Muscle of back (tissue), 11 donors: Measurements from ENCODE around the gene OARD1. TPM values are rescaled to one million over a fixed set of nuclear protein-coding genes. Genes with fewer than 3 reads are reported as not detected.

ENCODE experiments used
- DNase-seq, 3 donors: peaks; one replicate each; pipeline versions ENCODE4 v3.0.0 to v3.0.0-alpha.2; 2013
- polyA plus RNA-seq, 10 donors: library from polyadenylated mRNA; unstranded; fragments of 120-200 nt; gene quantifications; one replicate each; pipeline ENCODE4 v1.2.1, GENCODE V29; 2013; ENCODE audit not compliant: insufficient read length in 10 of 10

Gene OARD1
- polyA plus RNA-seq, 10 donors = 14.3 to 20.6 (median 17.1) TPM

DNA sequence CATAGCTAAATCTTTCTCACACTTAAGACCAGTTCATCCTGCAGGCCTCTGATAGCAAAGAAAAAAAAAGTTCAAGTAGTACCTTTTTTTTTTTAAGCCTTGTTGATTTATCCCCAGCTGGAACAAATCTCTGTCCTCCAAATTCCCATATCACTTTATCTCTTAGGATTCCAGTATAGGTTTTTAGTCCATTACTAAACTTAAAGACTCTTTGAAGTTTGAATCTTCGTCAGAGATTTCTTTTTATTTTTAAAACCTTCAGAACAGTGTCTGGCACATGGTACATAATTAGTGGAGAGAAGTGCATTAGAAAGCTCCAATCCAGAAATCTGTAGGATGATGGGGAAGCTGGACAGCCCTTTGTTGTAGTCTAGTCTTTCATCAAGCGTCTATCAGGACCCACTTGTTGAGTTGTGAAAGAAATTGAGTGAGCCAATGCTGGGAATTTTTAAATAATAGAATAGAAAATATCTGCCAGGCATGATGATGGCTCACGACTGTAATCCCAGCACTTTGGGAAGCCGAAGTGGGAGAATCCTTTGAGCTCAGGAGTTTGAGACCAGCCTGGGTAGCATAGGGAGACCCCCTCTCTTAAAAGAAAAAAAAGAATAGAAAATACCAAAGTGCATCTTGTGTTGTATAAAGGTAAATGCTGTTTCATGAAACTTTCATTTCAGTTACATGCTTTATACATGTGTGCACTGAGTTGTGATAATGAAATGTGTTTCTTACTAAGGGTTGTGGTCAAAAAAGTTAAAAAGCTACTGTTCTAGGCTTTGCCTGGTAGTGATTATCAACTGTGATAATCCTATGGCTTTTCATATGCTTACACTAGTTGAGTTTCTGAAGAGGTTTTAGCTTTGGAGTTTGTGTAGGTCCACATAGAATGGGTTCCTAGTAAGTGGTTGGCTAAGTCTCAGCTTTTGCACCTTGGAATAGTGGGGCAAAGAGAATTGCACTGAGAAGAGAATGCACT is 3.8 kb upstream of the OARD1 start:
- no peak for DNase-seq

DNA sequence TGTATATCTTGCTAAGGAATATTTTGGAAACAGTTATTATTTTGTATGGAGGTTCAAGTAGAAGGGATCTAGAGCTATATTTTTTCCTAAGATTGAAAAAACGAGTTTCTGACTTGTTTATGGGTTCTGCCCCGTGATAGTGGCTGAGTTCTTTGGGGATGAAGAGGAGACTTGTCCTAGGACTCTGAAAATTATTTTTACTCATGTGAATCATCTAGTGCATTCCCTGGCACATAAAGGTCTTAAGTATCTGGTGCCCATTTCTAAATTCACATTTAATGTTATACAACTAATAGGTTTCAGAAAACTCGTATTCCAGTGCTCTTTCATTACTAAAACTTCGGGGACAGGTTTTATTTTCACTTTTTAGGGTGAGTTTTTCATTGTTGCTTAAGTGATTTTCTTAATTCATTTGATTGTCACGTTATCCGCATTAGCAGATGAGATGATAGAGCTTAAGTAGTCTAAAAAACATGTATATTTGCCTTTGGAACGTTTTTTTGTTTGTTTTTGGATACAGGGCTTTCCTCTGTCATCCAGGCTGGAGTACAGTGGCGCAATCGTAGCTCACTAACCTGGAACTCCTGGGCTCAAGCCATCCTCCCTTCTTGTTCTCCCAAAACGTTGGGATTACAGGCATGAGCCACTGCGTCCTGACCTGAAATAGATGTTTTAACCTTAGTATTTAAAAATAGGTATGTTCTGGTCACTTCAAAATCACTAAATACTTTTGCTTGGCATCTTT is 2.7 kb upstream of the OARD1 start:
- no peak for DNase-seq

DNA sequence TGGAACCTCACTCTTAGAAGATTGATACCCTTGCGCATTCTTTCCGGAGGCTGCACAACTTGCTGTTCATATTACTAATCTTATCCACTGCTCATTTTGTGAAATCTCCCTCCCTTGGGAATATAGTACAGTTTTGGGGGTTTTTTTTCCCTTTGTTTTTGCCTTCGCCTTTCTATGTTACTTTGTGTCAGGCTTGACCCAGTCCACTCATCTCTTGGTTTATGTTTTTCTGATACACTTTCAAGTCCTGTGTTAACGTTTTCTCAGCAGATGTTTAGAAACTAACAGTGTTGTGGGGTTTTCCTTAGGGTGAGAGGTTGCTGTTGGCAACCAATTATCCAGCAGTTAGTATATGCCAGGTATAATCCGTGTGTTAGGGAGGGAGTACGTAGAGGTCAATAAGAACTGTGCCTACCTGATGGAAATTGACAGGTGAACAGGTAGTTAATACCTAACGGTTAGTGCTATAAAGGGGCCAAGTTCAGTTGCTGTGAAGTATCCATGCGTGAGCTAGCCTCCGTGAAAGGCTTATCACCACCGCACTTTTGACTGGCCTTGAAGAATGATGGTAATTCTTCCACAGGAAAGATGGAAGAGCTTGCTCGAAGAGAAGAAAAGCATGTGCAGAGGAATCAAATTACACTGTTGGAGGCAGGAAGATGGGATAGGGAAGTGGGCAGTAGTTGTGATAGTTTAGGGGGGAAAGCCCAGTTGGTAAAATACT is 2.0 kb upstream of the OARD1 start:
- peak in 1 of 3 donors; percentile 51 for DNase-seq

DNA sequence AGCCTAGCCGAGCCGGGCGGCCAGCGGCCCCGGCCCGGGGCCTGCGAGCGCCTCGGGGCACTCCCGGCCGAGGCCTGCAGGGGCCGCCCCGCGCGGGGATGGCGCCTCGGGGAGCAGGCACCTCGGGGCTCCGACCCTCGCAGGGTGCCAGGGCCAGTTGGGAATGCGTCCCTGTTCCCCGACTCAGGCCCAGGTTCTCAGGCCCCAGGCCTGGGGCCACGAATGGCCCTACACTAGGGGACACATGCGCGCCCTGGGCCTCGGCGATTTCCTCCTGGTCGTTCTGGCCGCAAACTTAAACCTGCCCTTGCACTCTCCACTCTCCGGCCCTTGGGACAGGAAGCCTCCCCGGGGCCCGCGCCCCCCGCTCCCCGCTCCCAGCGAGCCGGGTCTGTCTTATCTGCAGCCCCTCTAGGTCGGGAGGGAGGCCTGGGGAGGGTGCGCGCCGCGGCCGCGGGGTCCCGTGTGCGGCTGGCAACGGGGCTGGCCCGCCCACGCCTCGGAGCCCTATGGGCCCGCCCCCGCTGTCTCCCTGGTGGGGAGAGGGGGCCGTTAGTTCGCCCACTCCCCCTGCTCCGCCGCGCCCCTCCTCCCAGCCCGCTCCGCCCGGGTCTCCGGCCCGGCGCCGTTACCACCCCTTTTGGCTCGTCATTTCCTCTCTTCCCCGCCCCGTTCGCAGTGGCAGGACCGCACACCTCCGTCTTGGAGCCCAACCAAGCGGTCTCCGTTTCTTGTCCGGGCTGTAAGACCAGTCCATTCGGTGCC is 1.2 kb upstream of the OARD1 start:
- peak in 2 of 3 donors; percentile 88 to 93 for DNase-seq

DNA sequence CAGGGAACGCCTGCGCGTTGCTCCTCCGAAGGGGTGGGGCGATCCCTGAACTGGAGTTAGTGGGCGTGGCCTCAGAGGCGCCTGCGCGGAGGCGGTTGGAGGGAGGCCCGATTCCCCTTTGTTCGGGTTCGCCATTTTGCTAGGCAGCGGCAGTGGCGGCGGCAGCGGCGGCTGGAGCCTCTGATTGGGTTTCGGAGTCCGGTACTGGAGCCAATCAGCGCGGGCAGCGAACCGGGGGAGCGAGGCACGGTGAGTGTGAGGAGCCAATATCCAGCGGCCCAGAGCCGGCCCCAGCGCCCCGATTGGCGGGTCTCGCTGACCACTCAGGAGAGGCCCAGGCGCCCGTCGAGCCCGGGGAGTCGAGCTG is 663 bp upstream of the OARD1 start, which contains the start of gene NFYA:
Gene NFYA, plus strand, starts transcription at position 139 of the 367 bp plus-strand sequence. CDS start 6,116 bp downstream, outside the sequence.
- peak in 1 of 3 donors; percentile 100 for DNase-seq

DNA sequence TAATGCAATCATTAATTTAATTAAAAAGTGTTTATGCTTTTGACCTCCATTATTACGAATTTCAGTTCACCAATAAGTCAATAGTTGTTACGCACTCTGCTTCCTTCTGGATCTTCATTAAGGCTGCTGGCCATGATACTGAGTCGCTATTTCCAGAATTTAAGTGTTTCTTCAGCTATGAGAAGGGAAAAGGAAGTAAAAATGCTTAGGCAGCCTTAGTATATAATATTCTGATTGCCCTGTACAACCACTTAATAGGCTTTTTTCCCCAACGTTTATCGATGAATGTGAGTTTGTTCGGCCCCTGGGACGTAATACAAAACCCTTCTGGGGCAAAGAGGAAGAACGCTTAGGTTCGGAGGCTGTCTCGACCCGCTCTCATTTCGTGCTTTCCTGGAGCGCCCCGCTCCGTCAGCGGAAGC is 644 bp downstream of the OARD1 start:
- no peak for DNase-seq

DNA sequence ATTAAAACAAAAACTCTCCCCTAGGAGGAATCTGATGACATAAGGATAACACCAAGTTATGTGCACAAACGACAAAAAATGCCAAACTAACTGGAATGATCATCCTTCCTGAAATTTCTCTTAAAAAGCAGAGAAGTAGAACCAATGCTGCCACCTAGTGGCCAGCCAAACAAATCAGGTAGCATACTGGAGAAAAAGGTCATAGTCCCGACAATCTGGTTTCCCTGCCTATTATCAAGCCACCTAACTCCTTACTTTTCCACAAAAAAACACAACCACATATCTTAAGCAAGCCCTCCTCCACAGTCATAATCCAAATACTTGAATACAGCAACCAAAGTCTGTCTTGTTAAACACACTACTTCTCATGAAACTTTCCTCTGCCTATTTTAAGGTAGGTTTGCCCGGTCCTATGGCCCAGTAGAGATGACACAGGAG is 5.3 kb downstream of the OARD1 start:
- peak in 2 of 3 donors; percentile 85 to 89 for DNase-seq

DNA sequence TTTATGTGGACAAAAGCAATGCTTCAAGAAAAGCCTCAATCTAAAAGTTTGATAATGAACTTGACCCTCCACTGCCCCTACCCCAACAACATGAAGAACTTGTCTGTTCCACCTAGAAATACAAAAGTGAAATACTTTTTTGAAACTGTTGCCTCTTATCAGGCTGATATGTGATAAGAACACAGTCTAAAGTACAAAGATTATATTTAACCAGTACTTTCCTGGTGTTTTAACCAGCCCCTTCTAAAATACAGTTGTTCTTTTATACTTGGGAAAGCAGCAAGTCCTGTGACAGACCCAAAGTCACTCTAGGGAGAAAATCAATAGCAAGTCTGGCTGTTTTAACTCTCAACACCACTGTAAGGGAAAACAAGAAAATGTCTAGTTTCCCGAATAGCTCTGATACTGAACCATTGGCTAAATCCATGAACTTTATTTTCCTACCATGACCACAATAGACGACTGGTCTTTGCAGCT is 6.6 kb downstream of the OARD1 start:
- DNase-seq = no peak

DNA sequence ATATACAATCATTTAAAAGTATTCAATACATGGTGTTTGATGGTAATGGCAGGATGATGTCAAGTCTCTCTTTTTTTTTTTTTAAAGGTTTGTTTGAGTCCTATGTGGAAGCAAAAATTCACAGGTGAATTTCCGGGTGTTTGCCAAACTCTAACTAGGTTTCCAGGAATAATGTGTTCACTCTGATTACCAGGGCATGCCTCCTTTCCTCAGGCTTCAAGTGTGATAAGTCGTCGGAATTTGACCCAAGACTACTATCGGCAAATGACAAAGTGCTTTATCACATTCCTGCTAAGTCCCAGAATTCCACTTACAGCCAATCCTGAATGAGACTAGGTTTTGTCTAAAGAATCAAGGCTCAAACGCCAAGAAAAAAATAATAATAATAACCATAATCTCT is 7.3 kb downstream of the OARD1 start:
- DNase-seq = no peak

DNA sequence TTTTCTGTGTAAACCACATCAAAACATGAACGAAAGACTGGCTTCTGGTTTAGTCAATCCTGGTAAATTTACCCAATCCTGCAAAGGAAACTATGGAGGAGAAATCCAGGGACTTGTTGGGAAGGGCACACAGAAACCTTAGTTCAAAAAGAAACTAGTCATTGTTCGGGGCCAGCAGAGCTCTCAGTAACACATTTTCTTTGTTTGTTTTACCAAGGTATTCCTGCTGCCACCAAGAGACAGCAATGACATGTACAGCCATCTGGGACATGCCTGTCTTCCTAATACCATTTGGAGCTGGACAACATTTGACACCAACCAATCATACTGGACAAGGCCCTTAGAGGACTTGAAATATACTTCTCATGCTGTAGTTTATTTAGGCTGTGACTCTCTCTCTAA is 8.3 kb downstream of the OARD1 start:
- DNase-seq = no peak

DNA sequence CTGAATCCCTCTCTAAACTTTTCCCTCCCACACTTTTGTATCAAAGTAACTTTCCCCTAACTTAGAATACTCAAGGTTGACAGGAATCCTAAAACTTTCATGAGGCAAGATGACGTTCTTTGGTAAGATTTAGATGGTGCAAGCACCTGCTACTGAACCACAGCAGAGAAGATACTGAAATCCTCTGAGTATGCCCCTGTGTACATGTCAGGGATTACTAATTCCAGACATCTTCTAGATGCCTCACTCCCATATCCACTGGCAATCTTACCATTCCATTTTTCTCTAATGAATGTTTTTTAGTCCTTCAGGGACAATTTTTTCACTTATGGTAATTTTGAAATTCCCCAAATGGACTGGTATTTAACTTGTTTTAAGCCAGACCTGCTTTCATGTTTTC is 10.1 kb downstream of the OARD1 start:
- DNase-seq = no peak

DNA sequence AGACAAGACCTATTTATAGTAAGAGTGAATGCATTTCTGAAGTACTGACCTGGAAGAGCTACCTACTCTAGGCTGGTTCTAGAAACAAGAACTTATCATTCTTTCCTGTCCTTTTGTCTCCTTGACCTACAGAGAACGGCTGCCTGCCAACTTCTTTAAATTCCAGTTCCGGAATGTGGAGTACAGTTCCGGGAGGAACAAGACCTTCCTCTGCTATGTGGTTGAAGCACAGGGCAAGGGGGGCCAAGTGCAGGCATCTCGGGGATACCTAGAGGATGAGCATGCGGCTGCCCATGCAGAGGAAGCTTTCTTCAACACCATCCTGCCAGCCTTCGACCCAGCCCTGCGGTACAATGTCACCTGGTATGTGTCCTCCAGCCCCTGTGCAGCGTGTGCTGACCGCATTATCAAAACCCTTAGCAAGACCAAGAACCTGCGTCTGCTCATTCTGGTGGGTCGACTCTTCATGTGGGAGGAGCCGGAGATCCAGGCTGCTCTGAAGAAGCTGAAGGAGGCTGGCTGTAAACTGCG is 10.9 kb downstream of the OARD1 start:
- no peak for DNase-seq

DNA sequence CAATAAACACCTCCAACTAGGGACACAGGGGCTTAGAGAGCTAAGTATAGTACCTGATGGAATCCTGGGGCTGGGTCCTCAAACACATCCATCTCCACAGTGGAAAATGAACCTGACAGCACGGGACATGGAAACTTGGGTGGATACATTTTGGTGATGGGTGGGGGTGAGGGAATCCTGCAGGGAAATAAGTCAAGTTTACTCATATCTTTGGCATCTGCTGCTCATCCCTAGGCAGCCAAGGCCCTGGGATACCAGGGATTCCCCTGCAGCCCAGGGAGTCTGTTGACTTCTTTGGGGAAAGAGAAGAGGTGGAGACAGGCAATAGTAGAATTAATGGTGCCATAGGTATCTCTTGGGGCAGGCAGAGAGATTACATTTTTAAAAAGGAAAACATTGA is 12.6 kb downstream of the OARD1 start:
- DNase-seq = no peak

DNA sequence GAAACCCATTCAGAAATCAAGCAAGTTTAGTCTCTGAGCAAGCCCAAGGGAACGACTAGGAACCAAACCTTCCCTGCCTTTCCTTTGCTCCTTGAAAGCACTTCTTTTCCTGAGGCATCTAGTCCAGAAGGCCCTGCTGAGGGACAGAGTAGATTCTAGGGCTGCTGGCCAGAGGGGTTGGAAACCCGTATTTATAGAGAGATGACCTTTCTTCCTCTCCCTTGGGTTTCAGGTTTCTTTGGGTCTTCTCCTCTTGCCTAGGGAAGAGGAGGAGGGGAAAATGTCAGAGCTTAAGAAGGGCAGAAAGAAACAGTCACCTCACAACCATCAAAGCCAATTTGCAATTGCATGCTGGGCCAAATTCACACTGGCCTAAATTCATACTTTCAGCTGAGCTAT is 13.4 kb downstream of the OARD1 start:
- no peak for DNase-seq

DNA sequence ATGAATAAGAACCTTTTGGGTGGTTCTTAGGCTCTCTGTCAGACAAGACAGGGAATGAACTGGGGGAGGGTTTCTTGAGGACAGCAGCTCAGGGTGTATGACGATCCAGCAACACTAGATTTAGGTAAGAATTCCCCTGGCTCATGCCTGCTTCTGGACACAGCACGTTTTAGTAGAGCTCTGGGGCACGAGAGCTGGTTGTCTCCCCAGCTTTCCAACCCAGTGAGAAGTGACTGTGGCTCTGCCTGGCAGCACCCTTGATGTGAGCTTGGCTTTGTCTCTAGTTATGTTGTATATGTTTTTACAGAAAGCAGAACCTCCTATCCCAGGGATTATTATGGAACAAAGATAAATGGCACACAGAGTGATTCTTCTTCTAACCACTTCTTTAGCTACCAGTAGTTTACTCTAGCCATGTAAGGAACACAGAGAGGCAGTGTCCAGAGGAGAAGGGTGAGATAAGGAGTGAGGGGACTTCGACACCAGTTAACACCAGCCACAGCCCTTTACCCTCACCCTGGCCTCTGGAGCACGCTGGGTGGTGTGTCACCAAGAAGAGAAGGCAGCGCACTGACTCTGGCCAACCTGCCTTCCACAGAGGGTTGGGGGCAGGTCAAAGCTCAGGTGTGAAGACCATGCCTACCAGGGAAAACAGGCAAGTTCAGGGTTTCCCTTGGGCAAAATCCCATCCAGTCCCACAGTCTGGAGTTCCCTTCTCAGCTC is 15.2 kb downstream of the OARD1 start:
- DNase-seq = no peak

DNA sequence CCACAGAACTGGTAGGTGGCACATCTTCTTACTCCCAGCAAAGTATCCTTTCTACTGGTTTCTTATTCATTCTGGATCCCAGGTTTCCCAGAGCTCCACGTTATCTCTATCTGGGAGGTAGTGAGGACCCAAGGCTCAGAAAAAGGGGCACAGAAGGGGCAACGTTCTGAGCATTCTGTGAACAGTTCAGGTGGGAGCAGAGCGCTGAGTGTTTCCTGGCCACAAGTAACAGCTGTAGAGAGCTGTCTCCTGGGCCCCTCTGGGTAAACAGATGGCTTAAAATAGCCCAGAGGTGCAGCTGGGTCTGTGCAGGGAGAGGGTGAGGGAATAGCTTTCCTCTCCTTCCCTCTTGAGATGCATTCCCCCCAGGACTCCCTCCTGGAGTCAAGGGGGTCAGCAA is 17.0 kb downstream of the OARD1 start:
- no peak for DNase-seq

DNA sequence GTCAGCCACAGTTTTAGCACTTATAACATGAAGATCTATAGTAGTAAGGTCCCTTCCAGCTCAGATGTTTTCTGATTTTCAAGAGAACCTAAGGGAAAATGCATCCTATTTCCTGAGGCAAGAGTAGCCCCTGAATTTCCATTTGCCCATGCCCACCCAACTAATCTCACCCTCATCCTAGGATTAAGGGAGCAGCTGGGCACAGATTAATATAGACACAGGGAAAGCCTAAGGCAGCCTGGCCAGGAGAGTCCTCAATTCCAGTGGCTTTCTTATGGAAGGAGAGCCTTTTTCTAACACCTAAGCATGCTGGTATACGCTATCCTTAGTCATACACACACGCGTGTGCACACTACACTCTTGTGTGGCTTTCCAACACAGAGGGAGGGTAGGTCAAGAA is 17.6 kb downstream of the OARD1 start:
- DNase-seq = no peak

DNA sequence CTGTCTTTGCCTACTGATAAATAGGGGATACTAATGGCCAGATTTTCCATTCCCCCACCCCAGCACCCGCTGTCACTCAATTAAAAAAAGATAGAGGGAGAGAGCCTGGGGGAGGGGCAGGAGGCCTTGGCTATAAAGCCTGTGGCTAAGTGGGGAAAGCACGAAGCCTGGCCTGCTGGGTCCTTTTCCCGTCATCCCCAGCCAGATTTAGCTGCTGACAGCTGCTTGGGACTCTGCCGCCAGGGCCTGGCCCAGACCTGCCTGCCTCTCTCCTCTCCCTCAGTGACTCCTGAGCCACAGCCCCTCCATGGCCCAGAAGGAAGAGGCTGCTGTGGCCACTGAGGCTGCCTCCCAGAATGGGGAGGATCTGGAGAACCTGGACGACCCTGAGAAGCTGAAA is 19.1 kb downstream of the OARD1 start, which contains the start of gene APOBEC2:
Gene APOBEC2, plus strand, starts transcription at position 162 of the 400 bp plus-strand sequence. Its CDS starts 146 bp downstream, at position 308.
- DNase-seq = peak in 2 of 3 donors; percentile 55 to 61

DNA sequence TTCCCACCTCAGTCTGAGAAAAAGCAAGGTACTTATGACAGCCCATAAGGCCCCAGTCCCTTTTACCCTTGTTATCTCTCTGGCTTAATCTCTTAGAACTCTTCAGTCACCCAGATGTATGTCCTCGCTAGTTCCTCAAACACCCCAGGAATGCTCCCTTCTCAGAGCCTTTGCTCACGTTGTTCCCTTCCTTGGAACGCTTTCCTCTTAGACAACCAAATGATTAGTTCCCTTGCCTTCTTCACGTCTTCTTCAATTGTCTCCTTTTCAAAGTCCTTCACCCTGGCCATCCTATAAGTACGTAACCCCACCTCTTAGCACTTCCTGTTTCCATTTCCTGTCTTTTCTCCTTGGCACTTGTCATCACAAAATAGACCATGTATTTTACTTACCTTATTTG is 20.3 kb downstream of the OARD1 start:
- DNase-seq = no peak

DNA sequence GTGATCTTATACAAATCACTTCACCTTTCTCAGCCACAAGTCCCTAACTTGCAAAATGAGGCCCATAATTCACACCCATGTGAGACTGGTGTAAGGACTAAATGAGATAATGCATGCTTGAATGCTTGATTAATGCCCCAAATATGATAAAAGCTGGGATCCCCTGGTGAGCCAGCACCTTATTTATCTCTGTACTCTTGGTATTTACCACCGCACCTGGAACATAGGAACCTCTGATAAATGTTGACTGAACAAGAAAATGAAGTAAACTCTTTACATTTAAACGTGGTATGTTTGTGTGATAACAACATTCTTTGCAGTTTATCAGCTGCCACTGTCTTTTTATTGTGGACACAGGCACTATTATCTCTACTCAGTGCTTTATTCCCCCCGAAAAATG is 21.6 kb downstream of the OARD1 start:
- DNase-seq = no peak
